ENCODE results near the gene KCNT2. TPM values are rescaled to one million over a fixed set of nuclear protein-coding genes. Genes with fewer than 3 reads are reported as not detected.

KCNT2 gene
- total RNA-seq, 1 donor from 2014 or later: 26.2 TPM

- H3K27me3 Mint-ChIP-seq (ENCODE audit: unreplicated experiment): no peaks in the 10 kb centered on the region
- H3K27ac Mint-ChIP-seq (ENCODE audit: unreplicated experiment): no peak overlapping the region
- H3K4me1 Mint-ChIP-seq (ENCODE audit: unreplicated experiment): peaks cover 11% of the 10 kb centered on the region
- no peak for DNase-seq (ENCODE audit: extremely low spot score, unreplicated experiment)
- no peak overlapping the region for H3K4me3 Mint-ChIP-seq (ENCODE audit: unreplicated experiment)
- peaks cover 23% of the 10 kb centered on the region for H3K36me3 Mint-ChIP-seq (ENCODE audit: unreplicated experiment)
- H3K9me3 Mint-ChIP-seq (ENCODE audit: unreplicated experiment): no peaks in the 10 kb centered on the region
- TF ChIP-seq CTCF (IDR thresholded peaks at IDR 0.05): no peak
These were observed 284.4 kb downstream of the KCNT2 start for GRCh38 chr1:196323869-196324268.

DNA sequence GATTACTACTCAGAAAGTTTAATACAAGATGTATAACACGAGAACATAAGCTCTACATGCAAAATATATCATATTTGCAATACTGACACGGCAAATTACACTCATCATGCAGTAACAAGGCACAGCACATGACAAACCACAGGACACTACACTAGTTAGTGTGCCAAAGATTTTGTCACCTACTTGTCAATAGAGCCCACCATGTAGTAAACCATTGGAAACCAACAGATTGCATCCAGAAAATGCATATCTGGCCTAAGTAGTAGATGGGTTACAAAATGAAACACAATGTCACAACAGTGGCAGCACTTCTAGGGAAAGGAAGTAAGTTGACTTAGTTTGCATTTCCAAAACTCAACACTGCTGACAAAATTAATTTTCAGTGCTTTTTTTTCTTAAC lies 288.9 kb downstream of the KCNT2 start:
- H3K27me3 Mint-ChIP-seq (ENCODE audit: unreplicated experiment): no peaks in the 10 kb centered on the region
- H3K4me1 Mint-ChIP-seq (ENCODE audit: unreplicated experiment): peaks cover 8% of the 10 kb centered on the region
- H3K4me3 Mint-ChIP-seq (ENCODE audit: unreplicated experiment): no peak overlapping the region
- DNase-seq (ENCODE audit: extremely low spot score, unreplicated experiment): no peak
- no peak overlapping the region for H3K27ac Mint-ChIP-seq (ENCODE audit: unreplicated experiment)
- TF ChIP-seq CTCF (IDR thresholded peaks at IDR 0.05): no peak
- H3K36me3 Mint-ChIP-seq (ENCODE audit: unreplicated experiment): peaks cover 12% of the 10 kb centered on the region
- no peaks in the 10 kb centered on the region for H3K9me3 Mint-ChIP-seq (ENCODE audit: unreplicated experiment)

- no peak overlapping the region for H3K4me3 Mint-ChIP-seq (ENCODE audit: unreplicated experiment)
- peaks cover 11% of the 10 kb centered on the region for H3K36me3 Mint-ChIP-seq (ENCODE audit: unreplicated experiment)
- TF ChIP-seq CTCF (IDR thresholded peaks at IDR 0.05): peak; percentile 86
- H3K27ac Mint-ChIP-seq (ENCODE audit: unreplicated experiment): no peak overlapping the region
- H3K9me3 Mint-ChIP-seq (ENCODE audit: unreplicated experiment): no peaks in the 10 kb centered on the region
- H3K27me3 Mint-ChIP-seq (ENCODE audit: unreplicated experiment): no peaks in the 10 kb centered on the region
- peaks cover under 1% of the 10 kb centered on the region for H3K4me1 Mint-ChIP-seq (ENCODE audit: unreplicated experiment)
- no peak for DNase-seq (ENCODE audit: extremely low spot score, unreplicated experiment)
These were observed 290.4 kb downstream of the KCNT2 start for GRCh38 chr1:196317535-196318522.

DNA sequence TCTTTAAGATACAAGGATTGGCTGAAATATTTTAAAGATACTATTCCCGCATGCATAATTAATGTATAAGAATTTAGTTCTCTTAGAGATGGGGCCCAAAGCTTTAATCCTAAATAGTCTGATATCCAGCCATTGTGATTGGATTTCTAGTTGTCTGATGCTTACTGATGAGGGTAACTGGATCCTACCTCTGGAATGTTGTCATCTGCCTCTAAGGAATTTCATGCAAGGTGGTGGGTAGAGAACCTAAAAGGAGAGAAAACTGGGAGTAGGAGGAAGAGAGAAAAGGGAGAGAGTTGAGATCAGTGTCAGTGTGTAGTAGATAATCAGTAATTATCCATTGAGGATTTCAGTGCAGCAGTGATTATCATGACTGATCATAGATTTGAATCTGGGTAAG lies 295.5 kb downstream of the KCNT2 start:
- Mint-ChIP-seq H3K4me3 (ENCODE audit: unreplicated experiment) (no peak overlapping the region), H3K27me3 (ENCODE audit: unreplicated experiment) (no peaks in the 10 kb centered on the region), H3K4me1 (ENCODE audit: unreplicated experiment) (peaks cover 7% of the 10 kb centered on the region), H3K9me3 (ENCODE audit: unreplicated experiment) (peaks cover 7% of the 10 kb centered on the region), H3K27ac (ENCODE audit: unreplicated experiment) (no peak overlapping the region), H3K36me3 (ENCODE audit: unreplicated experiment) (peaks cover 30% of the 10 kb centered on the region)
- no peak for TF ChIP-seq CTCF (IDR thresholded peaks at IDR 0.05)
- DNase-seq (ENCODE audit: extremely low spot score, unreplicated experiment): no peak

GRCh38 chr1:196309386-196309785 lies 298.9 kb downstream of the KCNT2 start:
- no peak for DNase-seq (ENCODE audit: extremely low spot score, unreplicated experiment)
- peaks cover 7% of the 10 kb centered on the region for H3K9me3 Mint-ChIP-seq (ENCODE audit: unreplicated experiment)
- no peak overlapping the region for H3K27ac Mint-ChIP-seq (ENCODE audit: unreplicated experiment)
- H3K4me1 Mint-ChIP-seq (ENCODE audit: unreplicated experiment): peaks cover 36% of the 10 kb centered on the region
- H3K4me3 Mint-ChIP-seq (ENCODE audit: unreplicated experiment): no peak overlapping the region
- H3K36me3 Mint-ChIP-seq (ENCODE audit: unreplicated experiment): peaks cover 27% of the 10 kb centered on the region
- H3K27me3 Mint-ChIP-seq (ENCODE audit: unreplicated experiment): no peaks in the 10 kb centered on the region
- TF ChIP-seq CTCF (IDR thresholded peaks at IDR 0.05): peak; percentile 65

Data from osteocyte (in vitro differentiated cells).